Measurements from ENCODE around the gene NXT1. TPM values are rescaled to one million over a fixed set of nuclear protein-coding genes. Genes with fewer than 3 reads are reported as not detected.
A peak's percentile ranks its signal among the peaks of the same experiment; 100 is the strongest.

The NXT1 gene
- total RNA-seq, 2 experiments from 2014 or later, result 34.8 to 35.5 TPM

GRCh38 chr20:23375827-23376226 lies 25.2 kb downstream of the NXT1 start:
- ChIA-PET POLR2A (no interaction called here), CTCF (interaction anchor here (2.0 kb wide), 1 partner anchor 26 kb away, joined by 5 read pairs; no protein-coding TSS in a partner anchor)
- peaks cover 7% of the 10 kb centered on the region for H3K4me1 Mint-ChIP-seq (ENCODE audit: low read depth)
- ATAC-seq (no peak), DNase-seq (no peak)
- no peak overlapping the region for H3K4me3 Mint-ChIP-seq
- peaks cover 69% of the 10 kb centered on the region for H3K36me3 Mint-ChIP-seq (ENCODE audit: low read depth)
- no peaks in the 10 kb centered on the region for H3K9me3 Mint-ChIP-seq (ENCODE audit: insufficient read depth)
- H3K27ac Mint-ChIP-seq, result peak overlapping the region; percentile 3
- no peaks in the 10 kb centered on the region for H3K27me3 Mint-ChIP-seq (ENCODE audit: low read depth)

GRCh38 chr20:23379772-23380171 lies 29.2 kb downstream of the NXT1 start:
- POLR2A ChIA-PET, result no interaction called here
- no peak overlapping the region for H3K27ac Mint-ChIP-seq
- H3K4me1 Mint-ChIP-seq (ENCODE audit: low read depth), result peaks cover 26% of the 10 kb centered on the region
- DNase-seq (no peak), ATAC-seq (no peak)
- H3K27me3 Mint-ChIP-seq (ENCODE audit: low read depth), result no peaks in the 10 kb centered on the region
- H3K4me3 Mint-ChIP-seq, result no peak overlapping the region
- H3K9me3 Mint-ChIP-seq (ENCODE audit: insufficient read depth), result peaks cover 4% of the 10 kb centered on the region
- H3K36me3 Mint-ChIP-seq (ENCODE audit: low read depth), result peaks cover 67% of the 10 kb centered on the region
- CTCF ChIA-PET, result interaction anchor here (0.7 to 2.1 kb wide), 4 partner anchors 9 to 21 kb away, joined by 3 to 6 read pairs (median 4); no protein-coding TSS in a partner anchor

GRCh38 chr20:23381876-23382275 lies 31.3 kb downstream of the NXT1 start:
- Mint-ChIP-seq H3K9me3 (ENCODE audit: insufficient read depth) (peaks cover 4% of the 10 kb centered on the region), H3K27ac (peak overlapping the region; percentile 28), H3K4me1 (ENCODE audit: low read depth) (peaks cover 24% of the 10 kb centered on the region), H3K4me3 (no peak overlapping the region), H3K36me3 (ENCODE audit: low read depth) (peaks cover 66% of the 10 kb centered on the region), H3K27me3 (ENCODE audit: low read depth) (no peaks in the 10 kb centered on the region)
- ATAC-seq, result no peak
- no peak for DNase-seq
- CTCF ChIA-PET, result interaction anchor here (2.1 kb wide), 1 partner anchor 9 kb away, joined by 6 read pairs; no protein-coding TSS in a partner anchor
- POLR2A ChIA-PET, result interaction anchor here (0.6 to 1.0 kb wide), 2 partner anchors 15 to 39 kb away, joined by 3 read pairs; no protein-coding TSS in a partner anchor

- Mint-ChIP-seq H3K27me3 (ENCODE audit: low read depth) (no peaks in the 10 kb centered on the region), H3K4me3 (no peak overlapping the region), H3K36me3 (ENCODE audit: low read depth) (peaks cover 76% of the 10 kb centered on the region), H3K9me3 (ENCODE audit: insufficient read depth) (peaks cover 4% of the 10 kb centered on the region), H3K27ac (no peak overlapping the region), H3K4me1 (ENCODE audit: low read depth) (peaks cover 25% of the 10 kb centered on the region)
- ChIA-PET CTCF (interaction anchor here (0.7 kb wide), 1 partner anchor 13 kb away, joined by 3 read pairs; no protein-coding TSS in a partner anchor), POLR2A (interaction anchor here (0.5 kb wide), 1 partner anchor 37 kb away, joined by 3 read pairs; no protein-coding TSS in a partner anchor)
- ATAC-seq (no peak), DNase-seq (no peak)
Measured at GRCh38 chr20:23386304-23387117, 35.9 kb downstream of the NXT1 start.

GRCh38 chr20:23387118-23387443 lies 36.5 kb downstream of the NXT1 start:
- Mint-ChIP-seq H3K4me1 (ENCODE audit: low read depth) (peaks cover 19% of the 10 kb centered on the region), H3K9me3 (ENCODE audit: insufficient read depth) (peaks cover 4% of the 10 kb centered on the region), H3K27ac (no peak overlapping the region), H3K27me3 (ENCODE audit: low read depth) (no peaks in the 10 kb centered on the region), H3K36me3 (ENCODE audit: low read depth) (peaks cover 77% of the 10 kb centered on the region), H3K4me3 (no peak overlapping the region)
- ChIA-PET CTCF (no interaction called here), POLR2A (no interaction called here)
- ATAC-seq (no peak), DNase-seq (no peak)

GRCh38 chr20:23390091-23390774 lies 39.6 kb downstream of the NXT1 start:
- ChIA-PET POLR2A (interaction anchor here (0.5 to 0.6 kb wide), 2 partner anchors 31 to 1810 kb away, joined by 3 read pairs; partner anchors contain the start of gene NAPB), CTCF (interaction anchor here (1.5 to 2.2 kb wide), 2 partner anchors 30 to 41 kb away, joined by 3 to 10 read pairs; partner anchors contain the start of gene NAPB)
- peaks cover 75% of the 10 kb centered on the region for H3K36me3 Mint-ChIP-seq (ENCODE audit: low read depth)
- ATAC-seq (no peak), DNase-seq (no peak)
- H3K4me1 Mint-ChIP-seq (ENCODE audit: low read depth), result peaks cover 13% of the 10 kb centered on the region
- peak overlapping the region; percentile 31 for H3K27ac Mint-ChIP-seq
- no peaks in the 10 kb centered on the region for H3K27me3 Mint-ChIP-seq (ENCODE audit: low read depth)
- no peak overlapping the region for H3K4me3 Mint-ChIP-seq
- no peaks in the 10 kb centered on the region for H3K9me3 Mint-ChIP-seq (ENCODE audit: insufficient read depth)

- peaks cover 70% of the 10 kb centered on the region for H3K36me3 Mint-ChIP-seq (ENCODE audit: low read depth)
- DNase-seq, result no peak
- H3K4me3 Mint-ChIP-seq, result no peak overlapping the region
- H3K4me1 Mint-ChIP-seq (ENCODE audit: low read depth), result peaks cover 13% of the 10 kb centered on the region
- H3K9me3 Mint-ChIP-seq (ENCODE audit: insufficient read depth), result no peaks in the 10 kb centered on the region
- ChIA-PET POLR2A (interaction anchor here (0.7 kb wide), 1 partner anchor 13 kb away, joined by 4 read pairs; no protein-coding TSS in a partner anchor), CTCF (interaction anchor here (0.7 to 2.2 kb wide), 4 partner anchors 11 to 50 kb away, joined by 3 to 10 read pairs (median 4); partner anchors contain the start of gene NAPB)
- no peak for ATAC-seq
- H3K27ac Mint-ChIP-seq, result peak overlapping the region; percentile 2
- no peaks in the 10 kb centered on the region for H3K27me3 Mint-ChIP-seq (ENCODE audit: low read depth)
Measured at GRCh38 chr20:23391707-23392310, 41.2 kb downstream of the NXT1 start.

- CTCF ChIA-PET, result interaction anchor here (1.5 kb wide), 1 partner anchor 12 kb away, joined by 4 read pairs; no protein-coding TSS in a partner anchor
Measured at GRCh38 chr20:23393996-23394775, 43.6 kb downstream of the NXT1 start.

GRCh38 chr20:23396950-23397627 lies 46.5 kb downstream of the NXT1 start:
- POLR2A ChIA-PET, result no interaction called here
- no peak for ATAC-seq
- H3K27me3 Mint-ChIP-seq (ENCODE audit: low read depth), result no peaks in the 10 kb centered on the region
- no peak for DNase-seq
- H3K9me3 Mint-ChIP-seq (ENCODE audit: insufficient read depth), result no peaks in the 10 kb centered on the region
- no peak overlapping the region for H3K4me3 Mint-ChIP-seq
- H3K27ac Mint-ChIP-seq, result peak overlapping the region; percentile 23
- peaks cover 53% of the 10 kb centered on the region for H3K4me1 Mint-ChIP-seq (ENCODE audit: low read depth)
- CTCF ChIA-PET, result interaction anchor here (1.1 to 1.3 kb wide), 2 partner anchors 12 to 26 kb away, joined by 3 to 5 read pairs; no protein-coding TSS in a partner anchor
- H3K36me3 Mint-ChIP-seq (ENCODE audit: low read depth), result peaks cover 68% of the 10 kb centered on the region

More at GRCh38 chr20:23393996-23394775, 43.6 kb downstream of the NXT1 start:
- Mint-ChIP-seq H3K36me3 (ENCODE audit: low read depth) (peaks cover 59% of the 10 kb centered on the region), H3K4me1 (ENCODE audit: low read depth) (peaks cover 27% of the 10 kb centered on the region), H3K9me3 (ENCODE audit: insufficient read depth) (no peaks in the 10 kb centered on the region), H3K4me3 (no peak overlapping the region), H3K27me3 (ENCODE audit: low read depth) (no peaks in the 10 kb centered on the region), H3K27ac (peak overlapping the region; percentile 68)
- POLR2A ChIA-PET, result interaction anchor here (0.7 kb wide), 1 partner anchor 28 kb away, joined by 4 read pairs; no protein-coding TSS in a partner anchor
- no peak for ATAC-seq
- DNase-seq, result no peak

GRCh38 chr20:23397961-23398360 lies 47.4 kb downstream of the NXT1 start:
- DNase-seq (no peak), ATAC-seq (peak; percentile 63)
- peaks cover 55% of the 10 kb centered on the region for H3K4me1 Mint-ChIP-seq (ENCODE audit: low read depth)
- H3K36me3 Mint-ChIP-seq (ENCODE audit: low read depth), result peaks cover 70% of the 10 kb centered on the region
- H3K27me3 Mint-ChIP-seq (ENCODE audit: low read depth), result no peaks in the 10 kb centered on the region
- peak overlapping the region; percentile 84 for H3K27ac Mint-ChIP-seq
- POLR2A ChIA-PET, result interaction anchor here (1.0 to 2.1 kb wide), 2 partner anchors 10 to 48 kb away, joined by 3 to 9 read pairs; partner anchors contain the start of gene NXT1
- no peaks in the 10 kb centered on the region for H3K9me3 Mint-ChIP-seq (ENCODE audit: insufficient read depth)
- peak overlapping the region; percentile 51 for H3K4me3 Mint-ChIP-seq
- CTCF ChIA-PET, result interaction anchor here (1.1 to 2.0 kb wide), 3 partner anchors 11 to 25 kb away, joined by 3 to 7 read pairs (median 5); no protein-coding TSS in a partner anchor
